Spleen (tissue), 11 donors: ENCODE measurements around the gene PARD3. TPM values are rescaled to one million over a fixed set of nuclear protein-coding genes. Genes with fewer than 3 reads are reported as not detected.

Experiments used
- DNase-seq: peaks from one replicate; pipeline ENCODE4 v3.0.0-alpha.2; 2020
- H3K27ac ChIP-seq, 8 donors: fragments of 200-600 bp; sonication (generic) in 7 of 8; 1 replicate in 4 of 8; 2 replicates in 4 of 8; pipeline versions ENCODE4 v1.5.0 to v1.8.0; 2016 to 2021; ENCODE audit warnings: inconsistent platforms in 4 of 8, mild to moderate bottlenecking in 4 of 8, moderate library complexity in 1 of 8
- H3K27me3 ChIP-seq, 7 donors: fragments of 200-600 bp; sonication (generic) in 6 of 7; replicated peaks in 1 of 7; 1 replicate in 4 of 7; 2 replicates in 3 of 7; pipeline versions ENCODE4 v1.5.0 to v1.8.0; 2016 to 2021; ENCODE audit warnings: inconsistent platforms in 3 of 7, mild to moderate bottlenecking in 1 of 7
- H3K36me3 ChIP-seq, 6 donors: fragments of 200-600 bp; sonication (generic) in 5 of 6; 1 replicate in 4 of 6; 2 replicates in 2 of 6; pipeline versions ENCODE4 v1.5.0 to v1.8.0; 2016 to 2021; ENCODE audit warnings: inconsistent platforms in 2 of 6
- H3K4me1 ChIP-seq, 6 donors: fragments of 200-600 bp; sonication (generic) in 5 of 6; 1 replicate in 3 of 6; 2 replicates in 3 of 6; pipeline versions ENCODE4 v1.5.0 to v1.8.0; 2016 to 2021; ENCODE audit warnings: inconsistent platforms in 3 of 6
- H3K4me3 ChIP-seq, 8 donors: fragments of 200-600 bp; sonication (generic) in 7 of 8; 1 replicate in 4 of 8; 2 replicates in 4 of 8; pipeline versions ENCODE4 v1.5.0 to v1.8.0; 2016 to 2021; ENCODE audit warnings: inconsistent platforms in 4 of 8, mild to moderate bottlenecking in 4 of 8, moderate library complexity in 2 of 8
- H3K9me3 ChIP-seq, 8 donors: fragments of 200-600 bp; sonication (generic) in 7 of 8; 1 replicate in 4 of 8; 2 replicates in 4 of 8; pipeline versions ENCODE4 v1.5.0 to v1.8.0; 2016 to 2021; ENCODE audit warnings: inconsistent platforms in 4 of 8
- POLR2A ChIP-seq, 3 donors: fragments of 450-650 bp; IDR thresholded peaks; one replicate each; pipeline ENCODE4 v1.5.1; 2017; ENCODE audit warnings: antibody characterized with exemption in 3 of 3, mild to moderate bottlenecking in 1 of 3
- POLR2AphosphoS5 ChIP-seq, 3 donors: sonication (generic); formaldehyde crosslinking; IDR thresholded peaks; one replicate each; pipeline ENCODE4 v1.5.1; 2017; ENCODE audit warnings: antibody characterized with exemption in 3 of 3
- WGBS, 5 donors: extraction: QIAGEN DNeasy Blood & Tissue Kit in 3 of 5; methylation state at CpG; one replicate each; pipeline versions ENCODE4 v1.1.5 to v1.1.7; 2013 to 2018; 5-methylcytosine and 5-hydroxymethylcytosine counted together
- intact Hi-C: fragments of 100-400 bp; cut with DNase I; formaldehyde crosslinking; loops from one replicate; pipeline ENCODE4 v1.15.0; 2023; ENCODE audit warnings: low total_unique reads
- polyA plus RNA-seq, 3 donors: library from polyadenylated mRNA; stranded (reverse); fragments of 200-250 nt; gene quantifications; one replicate each; pipeline ENCODE4 v1.2.1, GENCODE V29; 2013
- total RNA-seq, 7 donors: library from RNA; depleted of rRNA in 3 of 7; stranded (reverse); fragments of >200 nt in 3 of 7; fragmentation: NEBNext Ultra II Directional in 4 of 7; extraction: Animal tissue kit (Norgen Biotek cat#: 25700) in 4 of 7; gene quantifications; one replicate each; pipeline versions ENCODE4 v1.1.0 to v1.2.1, GENCODE V29; 2016 to 2021
- TF ChIP-seq, protein P1 (sequence below), 11 experiments: fragments of 200-600 bp in 7 of 11; fragments of 450-650 bp in 4 of 11; sonication (generic) in 4 of 11; IDR thresholded peaks in 8 of 11; conservative IDR thresholded peaks in 3 of 11; 1 replicate in 7 of 11; 2 replicates in 4 of 11; pipeline versions ENCODE4 v1.4.0 to v1.8.0; 2016 to 2021; ENCODE audit warnings: antibody characterized with exemption in 11 of 11, inconsistent platforms in 4 of 11, mild to moderate bottlenecking in 1 of 11
- donor health status: healthy with polysubstance abuse.
- donor health status: DM: no; HTN: no; CAD: no; lungs with moderate emphysema.
- donor health status: DM: no; HTN: no; CAD: no.
- donor health status: Bipolar disorder and iron deficiency.
- donor health status: healthy.
- donor health status: DM: no; HTN: no; CAD: no.
- donor health status: DM: yes; HTN: yes; CAD: no.

PARD3 gene
- total and polyA plus RNA-seq, 10 donors = 2.8 to 18.9 (median 10.8) TPM

DNA sequence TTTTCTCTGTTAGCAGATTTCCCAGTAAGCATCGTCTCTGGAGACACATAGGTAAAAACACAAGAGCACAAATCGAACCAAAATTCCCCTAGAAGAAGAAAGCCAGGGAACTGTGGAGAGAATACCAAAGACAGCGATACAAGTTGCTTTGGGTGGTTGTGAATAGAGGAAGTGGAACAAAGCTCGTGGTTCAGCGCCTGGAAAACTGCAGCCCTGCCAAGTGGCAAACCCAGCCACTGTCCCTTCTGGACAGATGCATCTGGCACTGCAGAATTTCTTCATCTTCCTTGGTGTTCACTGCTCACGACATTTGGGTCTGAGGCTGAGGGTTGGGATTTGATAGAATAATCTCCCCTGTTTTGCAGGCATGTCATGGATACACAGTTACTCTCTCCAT is 733.8 kb downstream of the PARD3 start:
- no peaks in the 10 kb centered on the region for H3K36me3 ChIP-seq
- TF ChIP-seq POLR2A (IDR thresholded peaks at IDR 0.05) (no peak), POLR2AphosphoS5 (IDR thresholded peaks at IDR 0.05) (no peak)
- TF ChIP-seq, protein P1, sequence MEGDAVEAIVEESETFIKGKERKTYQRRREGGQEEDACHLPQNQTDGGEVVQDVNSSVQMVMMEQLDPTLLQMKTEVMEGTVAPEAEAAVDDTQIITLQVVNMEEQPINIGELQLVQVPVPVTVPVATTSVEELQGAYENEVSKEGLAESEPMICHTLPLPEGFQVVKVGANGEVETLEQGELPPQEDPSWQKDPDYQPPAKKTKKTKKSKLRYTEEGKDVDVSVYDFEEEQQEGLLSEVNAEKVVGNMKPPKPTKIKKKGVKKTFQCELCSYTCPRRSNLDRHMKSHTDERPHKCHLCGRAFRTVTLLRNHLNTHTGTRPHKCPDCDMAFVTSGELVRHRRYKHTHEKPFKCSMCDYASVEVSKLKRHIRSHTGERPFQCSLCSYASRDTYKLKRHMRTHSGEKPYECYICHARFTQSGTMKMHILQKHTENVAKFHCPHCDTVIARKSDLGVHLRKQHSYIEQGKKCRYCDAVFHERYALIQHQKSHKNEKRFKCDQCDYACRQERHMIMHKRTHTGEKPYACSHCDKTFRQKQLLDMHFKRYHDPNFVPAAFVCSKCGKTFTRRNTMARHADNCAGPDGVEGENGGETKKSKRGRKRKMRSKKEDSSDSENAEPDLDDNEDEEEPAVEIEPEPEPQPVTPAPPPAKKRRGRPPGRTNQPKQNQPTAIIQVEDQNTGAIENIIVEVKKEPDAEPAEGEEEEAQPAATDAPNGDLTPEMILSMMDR (IDR thresholded peaks at IDR 0.05 in 8 of 11, conservative IDR thresholded peaks at IDR 0.05 in 3 of 11) = no peak
- H3K4me1 ChIP-seq = peaks cover 0 to 10% (median 7%) of the 10 kb centered on the region in 6 donors
- intact Hi-C loops = no loop called here
- peaks cover 0 to 37% (median 17%) of the 10 kb centered on the region in 8 donors for H3K9me3 ChIP-seq
- H3K27ac ChIP-seq = no peak overlapping the region
- DNase-seq = no peak
- no peaks in the 10 kb centered on the region for H3K27me3 ChIP-seq
- 45 to 70% (median 52%) methylated on average over 6 of the region's 6 CpGs for WGBS, 5 donors
- H3K4me3 ChIP-seq = no peak overlapping the region

DNA sequence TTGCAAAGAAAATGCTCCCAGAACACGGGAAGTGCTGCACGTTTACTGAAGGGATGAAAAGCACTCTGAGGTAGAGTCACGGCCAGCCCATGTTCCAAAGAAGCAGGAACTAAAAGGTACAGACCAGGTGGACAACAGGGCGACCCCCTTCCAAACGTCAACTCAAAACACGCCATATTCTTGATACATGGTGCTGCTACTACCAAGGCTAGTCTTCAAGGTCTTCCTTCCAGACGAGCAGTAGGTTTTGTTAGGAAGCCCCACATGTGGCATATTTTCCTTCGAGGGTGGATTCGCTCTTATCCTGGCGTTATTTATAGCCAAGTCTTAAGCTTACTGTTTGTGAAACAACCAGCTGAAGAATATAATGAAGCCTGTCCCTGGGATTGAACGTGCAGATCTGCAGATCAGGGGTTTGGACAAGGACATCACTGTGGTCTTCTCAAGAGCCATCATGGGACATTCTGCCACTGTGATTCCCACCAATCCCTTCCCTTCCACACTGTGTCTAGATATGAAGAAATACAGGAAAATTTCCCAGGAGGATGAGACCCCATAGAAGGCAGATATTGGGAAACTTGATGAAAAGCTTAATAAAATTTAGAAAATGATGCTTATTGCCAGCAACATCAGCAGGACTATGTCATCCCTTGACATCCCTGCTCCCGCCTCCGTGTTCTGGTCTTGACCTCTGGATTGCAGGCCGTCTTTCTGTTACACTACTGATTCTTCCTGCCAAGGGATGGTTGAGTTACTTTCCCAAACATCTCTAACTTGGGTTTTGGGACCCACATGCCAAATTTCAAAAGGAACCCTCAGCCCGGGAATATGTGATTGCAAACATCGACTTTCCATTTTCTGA is 734.4 kb downstream of the PARD3 start:
- H3K27ac ChIP-seq = peak overlapping the region in 6 of 8 donors; percentile 3 to 57 (median 26)

DNA sequence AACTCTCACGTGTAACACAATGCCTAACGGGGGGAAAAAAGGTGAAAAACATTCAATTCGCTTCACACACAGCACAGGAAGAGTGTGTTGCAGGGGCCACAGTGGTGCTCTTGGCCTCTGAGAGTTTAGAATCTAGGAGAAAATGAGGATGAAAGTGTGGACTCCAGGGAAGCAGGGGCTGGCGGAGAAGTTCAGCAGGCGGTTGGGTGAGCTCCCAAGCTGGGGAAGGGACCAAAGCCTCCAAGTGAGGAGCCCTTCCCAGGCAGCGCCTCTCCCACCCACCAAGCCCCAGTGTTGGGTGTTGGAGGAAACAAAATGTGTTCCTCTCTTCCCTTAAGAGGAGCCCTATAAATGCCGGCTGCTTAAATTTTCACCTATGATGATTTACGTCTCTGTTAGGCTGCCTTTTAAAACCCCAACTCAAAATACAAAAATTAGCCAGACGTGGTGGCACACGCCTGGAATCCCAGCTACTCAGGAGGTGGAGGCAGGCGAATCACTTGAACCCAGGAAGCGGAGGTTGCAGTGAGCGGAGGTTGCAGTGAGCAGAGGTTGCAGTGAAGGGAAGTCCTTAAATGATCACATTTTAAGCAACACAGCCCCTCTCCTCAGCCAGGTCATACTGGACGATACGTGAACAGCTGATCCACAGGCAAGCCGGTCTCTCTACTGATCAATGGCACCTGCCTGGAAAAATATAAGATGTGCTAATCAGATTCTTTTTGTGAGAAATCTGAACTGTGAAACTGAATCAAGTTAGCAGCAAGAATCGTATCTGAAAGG is 735.2 kb downstream of the PARD3 start:
- Histone ChIP-seq H3K4me3 (no peak overlapping the region), H3K36me3 (no peaks in the 10 kb centered on the region), H3K27ac (peak overlapping the region in 4 of 8 donors; percentile 3 to 57 (median 14)), H3K27me3 (no peaks in the 10 kb centered on the region), H3K9me3 (peaks cover 0 to 41% (median 20%) of the 10 kb centered on the region in 8 donors), H3K4me1 (peaks cover 0 to 10% (median 7%) of the 10 kb centered on the region in 6 donors)
- WGBS, 5 donors = 88 to 93% (median 90%) methylated on average over 17 of the region's 17 CpGs
- DNase-seq = no peak
- TF ChIP-seq POLR2A (IDR thresholded peaks at IDR 0.05) = no peak
- TF ChIP-seq POLR2AphosphoS5 (IDR thresholded peaks at IDR 0.05) = no peak
- TF ChIP-seq, protein P1 (IDR thresholded peaks at IDR 0.05 in 8 of 11, conservative IDR thresholded peaks at IDR 0.05 in 3 of 11) = no peak
- intact Hi-C loops = no loop called here

More for the DNA sequence above, 734.4 kb downstream of the PARD3 start:
- peaks cover 0 to 43% (median 20%) of the 10 kb centered on the region in 8 donors for H3K9me3 ChIP-seq
- DNase-seq = no peak
- TF ChIP-seq, protein P1 (IDR thresholded peaks at IDR 0.05 in 8 of 11, conservative IDR thresholded peaks at IDR 0.05 in 3 of 11) = no peak
- no peak for TF ChIP-seq POLR2A (IDR thresholded peaks at IDR 0.05)
- TF ChIP-seq POLR2AphosphoS5 (IDR thresholded peaks at IDR 0.05) = peak in 1 of 3 donors; percentile 62
- 74 to 88% (median 85%) methylated on average over 16 of the region's 16 CpGs for WGBS, 5 donors
- no peak overlapping the region for H3K4me3 ChIP-seq
- intact Hi-C loops = no loop called here
- H3K4me1 ChIP-seq = peaks cover 0 to 10% (median 7%) of the 10 kb centered on the region in 6 donors
- no peaks in the 10 kb centered on the region for H3K27me3 ChIP-seq
- H3K36me3 ChIP-seq = no peaks in the 10 kb centered on the region
